Hematopoietic multipotent progenitor cell (in vitro differentiated cells): ENCODE measurements around the gene KLHL29. TPM values are rescaled to one million over a fixed set of nuclear protein-coding genes. Genes with fewer than 3 reads are reported as not detected.

Experiments
- DNase-seq, 3 donors: peaks; one replicate each; pipeline ENCODE4 v3.0.0-alpha.2; 2011 to 2015; ENCODE audit warnings: low read depth in 2 of 3, low spot score in 2 of 3
- total RNA-seq: library from RNA; depleted of rRNA; stranded (reverse); fragments of >200 nt; gene quantifications from one replicate; pipeline ENCODE4 v1.2.3, GENCODE V29; 2012

KLHL29 gene
- total RNA-seq, 1 donor, result under 0.01 TPM

DNA sequence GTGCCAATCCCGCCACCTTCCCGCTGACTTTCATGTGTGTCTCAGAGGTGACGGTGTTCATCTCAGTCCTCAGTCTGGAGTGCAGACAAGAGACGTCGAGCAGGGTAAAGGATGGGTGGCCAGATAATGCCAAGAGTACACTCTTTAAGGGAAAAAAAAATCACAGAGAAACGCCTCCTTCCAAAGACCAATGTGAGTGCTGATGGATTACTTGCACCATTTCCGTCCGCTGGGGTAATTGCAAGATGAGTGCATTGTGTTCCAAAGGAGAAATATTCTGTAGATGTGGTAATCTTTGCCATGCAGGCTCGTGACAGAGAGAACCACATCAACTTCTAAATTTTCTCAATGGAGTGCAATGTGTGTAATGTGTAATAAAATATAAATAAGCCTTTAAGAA lies 81.0 kb downstream of the KLHL29 start:
- DNase-seq, result no peak

DNA sequence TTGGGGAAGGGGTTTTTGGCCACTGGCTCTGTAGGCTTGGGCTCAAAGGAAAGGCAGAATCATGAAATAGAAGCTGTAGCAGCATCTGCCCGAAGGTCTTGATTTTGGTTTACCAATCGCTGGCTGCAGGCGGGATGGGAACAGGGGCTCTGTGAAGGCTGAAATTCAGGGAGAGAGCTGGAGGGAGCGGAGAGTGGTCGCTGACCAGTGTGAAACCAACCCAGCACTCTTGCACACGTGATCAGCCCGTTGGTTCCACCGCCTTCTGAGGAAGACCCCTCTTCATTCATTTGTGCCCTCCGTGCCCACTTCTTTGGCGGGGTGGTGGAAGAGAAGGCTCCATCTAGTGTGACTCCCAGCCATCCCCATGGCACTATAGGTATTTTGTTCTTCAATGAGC lies 82.6 kb downstream of the KLHL29 start:
- no peak for DNase-seq

DNA sequence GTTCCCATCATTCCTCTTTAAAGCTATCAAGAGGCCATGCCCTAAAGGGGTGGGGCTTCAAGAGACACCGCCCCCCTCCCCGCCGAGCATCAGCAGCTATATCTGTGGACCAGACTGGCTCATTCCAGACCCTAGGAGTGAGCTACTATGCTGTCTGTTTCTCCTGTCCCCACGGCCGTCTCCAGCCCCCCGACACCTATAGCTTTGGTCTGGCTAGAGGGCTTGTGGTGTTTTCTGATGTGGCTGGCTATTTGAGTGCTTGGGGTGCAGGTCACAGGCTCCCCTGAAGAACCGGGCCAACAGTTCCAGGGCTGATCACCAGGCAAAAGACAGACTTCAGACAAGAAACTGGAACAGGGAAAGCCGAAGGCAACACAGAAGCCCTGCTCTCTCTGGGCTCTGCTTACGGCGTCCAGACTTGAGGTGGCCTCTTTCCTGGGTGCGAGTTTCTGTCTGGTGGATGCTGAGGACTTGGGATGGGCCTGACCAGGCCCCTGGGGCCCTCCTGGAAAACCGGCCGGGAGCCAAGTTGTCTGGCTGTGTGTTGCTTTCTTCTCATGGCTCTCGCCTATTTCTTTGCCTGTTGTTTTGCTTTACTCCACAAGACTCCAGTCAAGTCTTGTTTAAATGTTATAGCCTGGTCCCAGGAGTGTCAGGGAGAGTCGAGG lies 83.6 kb downstream of the KLHL29 start:
- DNase-seq, result no peak

DNA sequence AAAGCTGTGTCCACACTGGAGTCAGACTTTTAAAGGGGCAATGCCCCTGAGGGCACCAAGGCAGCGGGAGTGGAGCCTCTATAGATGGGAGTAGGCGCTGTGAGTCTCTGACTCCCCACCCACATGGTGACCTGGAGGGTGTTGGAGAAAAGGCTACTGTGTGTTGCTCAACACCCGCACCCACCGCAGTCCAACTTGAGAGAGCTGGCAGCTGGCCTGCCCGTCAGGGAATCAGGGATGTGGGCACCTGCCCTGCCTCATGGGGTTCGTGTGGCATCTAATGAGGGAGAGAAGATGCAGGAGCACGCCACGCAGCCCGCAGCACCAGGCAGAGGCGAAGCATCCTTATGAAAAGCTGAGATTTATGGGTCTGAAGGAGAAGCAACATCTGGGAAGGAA lies 84.2 kb downstream of the KLHL29 start:
- no peak for DNase-seq

DNA sequence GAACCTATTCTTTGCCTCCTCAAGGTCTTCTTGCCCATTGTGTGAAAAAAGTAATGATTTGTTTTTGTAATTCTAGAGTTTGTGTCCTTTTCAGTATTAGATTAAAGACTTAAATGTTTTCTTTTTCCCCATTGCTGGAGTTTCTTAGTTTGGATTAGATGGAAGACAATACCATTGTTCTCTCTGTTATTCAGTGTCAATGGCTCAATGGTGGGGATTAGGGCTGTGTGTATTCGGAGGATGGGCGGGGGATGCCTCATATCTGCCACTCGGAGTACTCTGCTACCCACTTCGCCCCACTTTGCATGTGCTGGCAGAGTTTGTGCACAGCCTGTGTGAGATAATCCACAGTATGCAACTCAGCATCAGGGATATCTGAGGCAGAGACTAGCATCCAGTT lies 90.1 kb downstream of the KLHL29 start:
- no peak for DNase-seq

DNA sequence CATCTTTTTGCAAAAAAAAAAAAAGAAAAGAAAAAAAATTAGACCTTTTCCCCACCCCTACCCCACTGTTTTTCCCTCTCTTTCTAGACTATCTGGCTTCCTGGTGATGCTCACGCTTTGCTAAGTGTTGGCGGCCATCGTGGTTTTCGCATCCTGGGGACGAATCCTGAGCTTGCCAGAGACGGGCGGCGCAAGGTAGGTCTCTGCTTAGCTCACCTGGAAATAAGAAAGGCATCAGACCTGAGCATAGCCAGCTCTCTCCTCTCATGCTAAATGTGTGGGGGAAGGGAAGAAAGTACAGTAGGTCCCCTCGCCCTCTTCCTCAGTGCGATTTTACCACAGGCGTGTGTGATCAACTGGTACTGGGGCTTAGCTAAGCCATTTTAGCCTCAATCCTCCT lies 90.5 kb downstream of the KLHL29 start:
- DNase-seq, result no peak

DNA sequence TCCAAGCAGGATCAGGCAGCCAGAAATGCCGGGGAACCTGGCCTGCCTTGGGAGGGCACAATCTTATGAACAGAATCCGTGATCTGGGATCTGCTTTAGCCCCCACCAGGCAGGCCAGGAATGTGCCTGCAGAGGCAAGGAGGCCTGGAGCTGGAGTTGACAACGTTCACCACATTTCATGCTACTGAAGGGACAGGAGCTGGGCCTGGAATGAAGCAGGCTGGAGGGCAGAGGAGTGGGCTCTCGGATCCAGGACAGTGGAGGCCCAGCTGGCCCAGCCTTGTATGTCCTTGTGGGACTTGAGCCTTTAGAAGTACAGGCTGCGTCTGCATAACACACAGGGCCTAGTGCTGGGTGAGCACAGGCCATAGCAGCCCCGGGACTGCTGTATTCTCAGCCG lies 91.8 kb downstream of the KLHL29 start:
- no peak for DNase-seq

DNA sequence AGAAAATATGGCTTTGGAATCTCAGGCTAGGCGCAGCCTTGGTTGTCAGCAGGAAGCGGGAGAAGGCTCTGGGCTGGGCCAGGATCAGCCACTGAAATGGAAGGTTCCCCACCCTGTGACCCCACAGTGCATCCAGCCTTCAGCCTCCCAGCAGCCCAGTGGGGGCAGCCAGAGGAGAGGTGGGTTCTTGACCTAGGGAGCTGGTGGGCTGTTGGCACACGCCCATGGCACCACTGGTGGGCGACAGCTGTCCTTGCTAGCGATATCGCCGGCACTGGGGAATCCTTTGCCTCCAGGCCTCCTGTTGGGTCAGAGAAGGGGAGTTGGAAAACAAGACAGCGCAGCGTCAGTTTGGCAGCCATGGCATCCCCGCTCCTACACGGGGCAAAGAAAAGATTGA lies 92.4 kb downstream of the KLHL29 start:
- no peak for DNase-seq

DNA sequence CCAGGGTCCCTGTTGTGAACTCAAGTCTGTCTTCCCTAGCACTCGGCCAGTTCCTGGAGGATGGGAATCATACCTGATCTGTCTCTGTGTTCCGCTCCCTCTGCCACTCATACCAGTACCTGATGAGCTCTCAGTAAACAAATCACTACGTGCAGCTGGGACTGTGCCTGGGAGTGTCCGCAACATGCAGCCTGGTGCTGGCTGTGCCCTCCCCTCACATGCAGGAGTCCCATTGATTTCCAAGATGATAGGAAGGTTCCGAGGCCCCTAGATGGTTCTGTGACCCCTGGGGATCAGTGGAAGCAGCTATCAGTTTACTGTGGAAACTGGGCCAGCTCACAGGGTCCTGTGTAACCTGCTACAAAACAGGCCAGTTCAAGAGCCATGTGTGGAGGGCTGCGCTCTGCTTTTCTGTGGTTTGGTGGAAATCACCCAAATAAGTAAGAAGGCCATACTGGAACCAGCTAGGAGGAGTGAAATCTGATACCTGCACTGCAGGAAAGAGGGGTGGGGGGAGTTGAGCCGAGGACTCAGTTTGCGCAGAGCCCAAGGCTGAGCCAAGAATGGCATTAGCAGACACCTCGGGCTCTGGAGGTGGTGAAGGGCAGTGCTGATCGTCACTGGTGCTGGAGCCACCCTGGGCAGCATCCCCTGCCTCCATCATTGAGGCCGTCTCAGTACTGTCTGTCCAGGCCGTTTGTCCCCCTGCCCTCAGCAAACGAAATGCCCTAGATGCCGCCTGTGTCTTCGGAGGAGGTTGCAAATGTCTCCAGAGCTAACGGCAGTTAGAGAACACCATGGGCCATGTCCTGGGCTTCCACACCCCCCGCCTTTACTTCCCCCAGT lies 93.3 kb downstream of the KLHL29 start:
- DNase-seq, result no peak

DNA sequence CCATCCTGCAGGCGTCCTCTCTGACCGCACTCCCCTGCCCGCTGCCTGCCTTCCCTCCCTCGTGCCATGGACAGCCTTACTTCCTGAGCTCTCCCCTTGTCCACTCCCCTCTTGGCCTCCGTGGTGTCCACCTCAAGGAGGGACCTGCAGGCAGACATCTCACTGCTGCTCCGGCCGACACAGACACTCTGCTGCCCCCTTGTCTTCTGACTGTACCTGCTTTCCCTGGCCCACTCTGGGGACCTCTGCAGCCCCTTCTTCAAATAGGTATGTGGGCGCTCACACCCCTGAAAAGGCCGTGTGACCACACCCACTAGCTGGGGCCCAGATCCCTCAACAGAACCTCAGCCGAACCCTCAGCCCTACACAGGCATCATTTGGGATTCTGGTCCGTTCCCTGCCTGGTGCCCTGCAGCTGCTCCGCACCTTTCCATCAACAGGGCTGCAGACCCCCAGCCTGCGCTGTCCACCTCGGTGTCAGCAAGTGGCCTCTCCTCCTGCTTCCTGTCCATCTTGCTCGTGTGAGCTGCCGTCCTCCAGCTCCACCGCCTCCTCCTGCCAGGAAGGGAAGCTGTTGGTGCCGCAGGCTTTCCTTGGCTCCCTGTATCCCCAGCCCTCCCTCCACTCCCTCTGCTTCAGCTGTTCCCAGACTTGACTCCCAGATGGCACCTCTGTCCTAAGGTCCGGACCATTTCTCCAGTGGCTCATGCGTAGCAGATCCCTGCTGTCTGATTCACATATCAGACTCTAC lies 94.1 kb downstream of the KLHL29 start:
- no peak for DNase-seq

DNA sequence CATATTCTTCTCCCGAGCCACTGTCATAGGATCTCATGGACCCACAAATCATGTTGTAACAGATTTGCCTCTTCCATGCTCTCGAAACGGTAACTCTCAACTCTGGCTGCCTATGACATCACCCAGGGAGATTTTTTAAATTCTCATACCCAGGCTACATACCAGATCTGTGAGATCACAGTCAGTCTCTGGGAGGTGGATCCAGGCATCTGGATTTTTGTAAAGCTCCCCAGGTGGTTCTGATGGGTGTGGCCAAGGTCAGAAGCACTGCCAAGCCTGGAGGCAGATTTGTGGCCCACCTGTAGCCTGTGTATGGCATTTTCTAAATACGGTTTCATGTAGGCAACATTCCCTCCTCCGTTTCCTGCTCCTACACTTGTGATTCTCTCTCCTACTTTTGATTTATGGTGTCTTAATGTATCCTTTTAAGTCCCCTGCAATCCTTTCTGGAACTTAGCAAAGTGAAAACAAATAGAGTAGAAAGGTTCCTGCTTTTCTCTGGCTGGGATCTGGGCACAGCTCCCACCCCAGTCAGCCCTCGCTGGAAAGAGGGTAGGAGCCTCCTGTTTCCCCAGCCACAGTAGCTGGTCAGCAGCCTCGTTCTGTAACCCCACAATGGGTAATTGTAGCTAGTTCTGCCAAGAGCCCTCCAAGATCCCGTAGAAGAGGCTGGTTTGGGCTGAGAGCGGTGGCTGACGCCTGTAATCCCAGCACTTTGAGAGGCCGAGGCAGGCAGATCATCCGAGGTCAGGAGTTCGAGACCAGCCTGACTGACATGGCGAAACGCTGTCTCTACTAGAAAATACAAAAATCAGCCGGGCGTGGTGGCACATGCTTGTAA lies 96.2 kb downstream of the KLHL29 start:
- no peak for DNase-seq

DNA sequence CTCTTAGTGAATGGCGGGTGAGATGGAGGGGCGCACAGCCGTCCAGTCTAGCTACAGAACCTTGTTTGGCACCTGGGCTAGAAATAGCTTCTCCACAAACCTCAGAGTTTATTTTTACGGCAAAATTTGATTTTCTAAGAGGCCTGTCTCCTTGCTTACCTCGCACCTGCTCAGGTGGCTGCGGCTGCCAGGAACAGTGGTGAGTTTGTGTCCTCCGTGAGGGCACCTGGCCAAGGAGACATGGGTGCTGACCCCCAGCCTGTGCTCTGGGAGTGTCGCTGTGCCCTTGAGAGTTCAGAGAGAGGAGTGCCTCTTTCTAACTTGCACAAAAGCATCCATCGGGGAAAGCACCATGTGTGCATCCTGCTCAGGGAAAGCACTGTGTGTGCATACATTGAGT lies 97.2 kb downstream of the KLHL29 start:
- no peak for DNase-seq

DNA sequence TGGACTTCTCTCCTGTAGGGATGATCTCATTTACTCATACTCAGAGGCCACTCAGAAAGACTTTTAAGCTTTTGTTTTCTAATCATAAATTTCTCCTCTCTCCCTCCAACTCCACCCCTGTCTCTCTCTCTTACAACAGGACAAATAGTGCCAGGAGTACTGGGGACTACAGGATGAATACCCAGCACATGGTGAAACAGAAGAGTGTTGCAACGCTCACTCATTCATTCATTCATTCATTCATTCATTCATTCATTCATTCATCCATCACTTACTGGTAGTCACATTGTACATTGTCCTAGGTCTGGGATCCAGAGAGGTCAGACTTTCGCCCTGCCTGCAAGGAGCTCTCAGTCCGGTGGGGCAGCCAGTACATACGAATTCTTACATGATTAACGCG lies 97.6 kb downstream of the KLHL29 start:
- no peak for DNase-seq

DNA sequence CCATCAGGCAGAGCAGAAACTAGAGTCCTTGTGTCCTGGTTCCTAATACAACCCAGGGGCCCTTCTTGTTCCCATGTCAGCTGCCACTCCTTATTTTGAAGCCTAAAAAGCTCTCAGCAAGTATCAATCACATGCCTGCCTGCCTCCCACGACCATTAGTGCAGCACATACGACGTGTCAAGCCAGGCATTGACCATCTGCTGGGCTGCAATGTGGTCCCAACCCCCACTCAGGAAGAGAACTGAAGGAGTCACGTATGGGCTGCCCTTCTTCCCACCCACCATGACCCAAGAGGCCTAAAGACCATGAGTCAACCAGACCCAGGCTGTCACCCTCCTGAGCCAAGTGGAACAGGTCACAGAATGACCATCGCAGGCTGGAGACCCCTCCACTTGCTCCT lies 98.8 kb downstream of the KLHL29 start:
- no peak for DNase-seq

DNA sequence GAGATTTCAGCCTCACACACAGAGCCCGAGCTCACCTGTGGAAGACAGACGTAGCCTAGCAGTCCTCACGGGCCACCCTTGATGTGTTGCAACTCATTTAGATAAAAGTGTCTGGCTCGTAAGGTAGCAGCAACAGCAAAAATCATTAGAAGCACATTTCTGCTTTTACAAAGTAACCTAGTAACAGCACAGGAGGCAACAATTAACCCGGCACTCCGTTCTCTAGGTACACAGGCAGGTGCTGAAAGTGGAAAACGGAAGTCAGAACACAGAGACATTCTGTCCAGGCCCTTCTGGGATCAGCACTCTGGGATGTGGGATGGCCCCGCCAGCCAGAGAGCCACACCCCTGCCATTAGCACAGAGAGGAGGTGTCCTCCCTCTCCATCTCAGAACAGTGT lies 99.3 kb downstream of the KLHL29 start:
- no peak for DNase-seq

DNA sequence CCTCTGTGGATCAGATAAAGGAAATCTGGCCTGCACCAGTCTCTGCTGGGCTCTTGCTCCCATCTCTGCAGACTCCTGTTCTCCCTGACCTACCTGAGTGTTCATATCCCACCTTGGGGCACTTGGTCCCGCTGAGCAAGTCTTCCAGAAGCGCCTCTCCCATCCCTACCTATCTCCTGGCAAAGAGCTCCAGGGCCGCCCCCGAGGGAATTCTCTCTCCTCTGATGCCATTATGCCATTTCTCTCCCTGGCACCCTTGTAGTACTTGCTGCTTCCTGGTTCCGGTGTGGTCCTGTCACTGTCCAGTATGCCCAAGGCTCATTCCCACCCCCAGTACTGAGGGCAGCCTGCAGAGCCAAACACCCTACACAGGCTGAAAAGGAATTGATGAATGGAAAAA lies 99.8 kb downstream of the KLHL29 start:
- DNase-seq, result no peak

DNA sequence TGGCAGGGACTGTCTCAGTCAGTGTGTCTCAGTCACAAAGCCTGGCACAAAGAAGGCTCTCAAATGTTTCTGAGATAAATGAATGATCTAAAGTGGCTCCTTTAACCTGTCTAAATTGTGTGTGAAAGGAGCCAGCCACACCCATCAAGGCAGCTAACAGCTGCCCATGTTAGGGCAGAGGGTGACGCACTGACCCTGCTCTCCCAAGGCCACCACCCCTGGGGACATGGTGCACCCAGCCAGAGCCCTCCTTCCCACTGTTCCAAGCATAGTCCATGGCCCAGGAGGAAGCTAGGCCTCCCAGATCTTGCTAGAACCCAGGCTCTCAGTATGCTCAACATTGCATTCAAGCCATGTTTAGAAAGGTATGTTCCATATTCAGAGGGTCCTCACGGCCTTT lies 100.3 kb downstream of the KLHL29 start:
- no peak for DNase-seq

DNA sequence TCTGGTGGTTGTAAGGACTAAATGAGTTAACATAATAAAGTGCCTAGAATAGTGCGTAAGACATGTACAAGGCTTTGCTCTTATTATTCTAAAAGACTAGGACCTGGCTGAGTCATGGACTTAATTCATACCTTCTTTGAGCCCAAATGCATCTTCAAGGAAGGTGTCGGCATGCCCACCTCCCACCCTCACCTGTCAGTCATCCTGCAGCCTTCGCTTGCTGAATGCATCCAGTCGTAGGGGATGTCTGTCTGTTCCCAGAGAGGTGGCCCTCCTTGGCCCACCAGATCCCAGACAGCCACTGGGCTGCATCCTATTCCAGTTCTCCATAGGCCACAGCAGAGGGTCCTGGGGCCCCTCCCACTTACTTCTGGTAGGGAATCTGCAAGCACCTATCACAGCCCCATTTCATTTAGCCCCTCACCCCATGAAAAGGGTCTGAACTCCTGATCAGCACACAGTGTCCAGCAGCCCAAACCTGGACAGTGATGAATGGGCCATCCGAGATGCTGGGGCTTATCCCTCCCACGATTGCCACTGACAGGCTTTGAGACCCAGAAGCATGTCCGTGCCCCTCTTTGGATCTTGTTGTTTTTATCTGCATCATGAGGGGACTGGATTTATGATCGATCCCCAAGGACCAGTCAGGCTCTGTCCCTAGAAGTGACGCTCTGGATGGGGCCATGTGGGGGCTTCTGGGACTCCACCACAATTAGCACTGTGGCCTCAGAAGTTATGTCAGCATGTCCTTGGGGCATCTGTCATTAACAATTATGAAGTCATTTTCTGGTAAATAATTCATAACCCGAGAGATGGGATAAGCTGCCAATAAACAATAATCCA lies 101.1 kb downstream of the KLHL29 start:
- DNase-seq, result no peak

DNA sequence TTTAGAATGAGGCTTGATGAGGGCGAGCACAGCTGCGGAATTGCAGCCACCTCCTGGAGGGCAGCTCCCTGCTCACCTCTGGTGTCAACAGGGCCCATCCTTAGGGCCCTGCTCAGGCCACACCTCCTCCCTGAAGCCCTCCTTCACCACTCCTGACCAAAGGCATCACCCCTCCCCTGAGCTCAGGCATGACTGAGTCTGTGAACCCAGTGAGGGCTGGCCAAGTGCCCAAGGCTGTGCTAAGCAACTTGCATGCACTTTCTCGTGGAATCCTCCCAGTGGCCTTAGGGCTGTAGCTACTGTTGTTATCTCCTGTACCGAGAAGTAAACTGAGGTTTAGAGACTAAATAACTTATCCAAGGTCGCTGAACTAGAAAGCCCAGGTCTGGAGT lies 101.7 kb downstream of the KLHL29 start:
- no peak for DNase-seq
